ENCODE results near the gene DHX36. TPM values are rescaled to one million over a fixed set of nuclear protein-coding genes. Genes with fewer than 3 reads are reported as not detected.
A peak's percentile ranks its signal among the peaks of the same experiment; 100 is the strongest.

DHX36 gene
- total RNA-seq, 1 experiment from 2014 or later: 121 TPM

GRCh38 chr3:154275965-154276364 is 48.3 kb downstream of the DHX36 start:
- H3K36me3 ChIP-seq (ENCODE audit: insufficient read depth, low read length, poor library complexity, severe bottlenecking): peaks cover 93% of the 10 kb centered on the region
- CTCF ChIA-PET: no interaction called here
- no peak for TF ChIP-seq CTCF (conservative IDR thresholded peaks at IDR 0.05; ENCODE audit: low read depth, low read length)
- TF ChIP-seq EZH2 (IDR thresholded peaks at IDR 0.05; ENCODE audit: borderline replicate concordance, low read depth, low read length, poor library complexity, severe bottlenecking): no peak
- H3K27me3 ChIP-seq (replicated peaks; ENCODE audit: insufficient read depth, low read depth, low read length, poor library complexity): no peaks in the 10 kb centered on the region
- TSS peak; percentile 40 for BruUV-seq (replicated peaks)
- H3K4me3 ChIP-seq (ENCODE audit: low read depth, low read length, poor library complexity, severe bottlenecking): no peak overlapping the region
- H3K4me1 ChIP-seq (ENCODE audit: insufficient read depth, low read length, poor library complexity, severe bottlenecking): no peaks in the 10 kb centered on the region
- intact Hi-C loops (cut with micrococcal nuclease; ENCODE audit: unreplicated experiment): no loop called here
- no peak for DNase-seq (ENCODE audit: low spot score)
- H3K27ac ChIP-seq (ENCODE audit: low read depth, low read length, poor library complexity, severe bottlenecking): no peak overlapping the region
- H3K9me3 ChIP-seq (ENCODE audit: low read depth, low read length, poor library complexity, severe bottlenecking): no peaks in the 10 kb centered on the region
- POLR2A ChIA-PET (ENCODE audit: low non-redundant PET): no interaction called here

- no peak for TF ChIP-seq EZH2 (IDR thresholded peaks at IDR 0.05; ENCODE audit: borderline replicate concordance, low read depth, low read length, poor library complexity, severe bottlenecking)
- TF ChIP-seq CTCF (conservative IDR thresholded peaks at IDR 0.05; ENCODE audit: low read depth, low read length): no peak
- Histone ChIP-seq H3K4me1 (ENCODE audit: insufficient read depth, low read length, poor library complexity, severe bottlenecking) (no peaks in the 10 kb centered on the region), H3K27me3 (replicated peaks; ENCODE audit: insufficient read depth, low read depth, low read length, poor library complexity) (no peaks in the 10 kb centered on the region), H3K27ac (ENCODE audit: low read depth, low read length, poor library complexity, severe bottlenecking) (no peak overlapping the region), H3K4me3 (ENCODE audit: low read depth, low read length, poor library complexity, severe bottlenecking) (no peak overlapping the region), H3K36me3 (ENCODE audit: insufficient read depth, low read length, poor library complexity, severe bottlenecking) (peaks cover 88% of the 10 kb centered on the region), H3K9me3 (ENCODE audit: low read depth, low read length, poor library complexity, severe bottlenecking) (no peaks in the 10 kb centered on the region)
- no TSS peak for BruUV-seq (replicated peaks)
- ChIA-PET CTCF (no interaction called here), POLR2A (ENCODE audit: low non-redundant PET) (interaction anchor here (0.6 kb wide), 1 partner anchor 13 kb away, joined by 8 read pairs; no protein-coding TSS in a partner anchor)
- intact Hi-C loops (cut with micrococcal nuclease; ENCODE audit: unreplicated experiment): no loop called here
- no peak for DNase-seq (ENCODE audit: low spot score)
These were observed 49.0 kb downstream of the DHX36 start for GRCh38 chr3:154275292-154275691.

GRCh38 chr3:154274348-154274747 is 49.9 kb downstream of the DHX36 start:
- POLR2A ChIA-PET (ENCODE audit: low non-redundant PET): no interaction called here
- TF ChIP-seq EZH2 (IDR thresholded peaks at IDR 0.05; ENCODE audit: borderline replicate concordance, low read depth, low read length, poor library complexity, severe bottlenecking): no peak
- no peak for TF ChIP-seq CTCF (conservative IDR thresholded peaks at IDR 0.05; ENCODE audit: low read depth, low read length)
- BruUV-seq (replicated peaks): no TSS peak

More at GRCh38 chr3:154274348-154274747, 49.9 kb downstream of the DHX36 start:
- no peak for DNase-seq (ENCODE audit: low spot score)
- Histone ChIP-seq H3K9me3 (ENCODE audit: low read depth, low read length, poor library complexity, severe bottlenecking) (no peaks in the 10 kb centered on the region), H3K36me3 (ENCODE audit: insufficient read depth, low read length, poor library complexity, severe bottlenecking) (peaks cover 85% of the 10 kb centered on the region), H3K4me1 (ENCODE audit: insufficient read depth, low read length, poor library complexity, severe bottlenecking) (no peaks in the 10 kb centered on the region), H3K27me3 (replicated peaks; ENCODE audit: insufficient read depth, low read depth, low read length, poor library complexity) (no peaks in the 10 kb centered on the region), H3K4me3 (ENCODE audit: low read depth, low read length, poor library complexity, severe bottlenecking) (no peak overlapping the region), H3K27ac (ENCODE audit: low read depth, low read length, poor library complexity, severe bottlenecking) (no peak overlapping the region)
- CTCF ChIA-PET: no interaction called here
- intact Hi-C loops (cut with micrococcal nuclease; ENCODE audit: unreplicated experiment): no loop called here
